HEK293 (cell line): ENCODE data around the gene ZGLP1.

Experiments
- ATF2 ChIP-seq: fragments of 450-650 bp; formaldehyde crosslinking; IDR thresholded peaks from 2 replicates; pipeline ENCODE4 v1.5.1; 2016; ENCODE audit warnings: missing biosample characterization, missing genetic modification characterization, low read depth
- BCL11B ChIP-seq: fragments of 450-650 bp; formaldehyde crosslinking; IDR thresholded peaks from 2 replicates; pipeline ENCODE4 v1.5.1; 2016; ENCODE audit warnings: low read depth, missing biosample characterization, missing genetic modification characterization
- HOXD13 ChIP-seq: sonication (generic); formaldehyde crosslinking; IDR thresholded peaks from 2 replicates; pipeline ENCODE4 v1.8.0; 2022; ENCODE audit warnings: missing genetic modification reagents, borderline replicate concordance
- KLF16 ChIP-seq: fragments of 450-650 bp; formaldehyde crosslinking; IDR thresholded peaks from 2 replicates; pipeline ENCODE4 v1.5.1; 2017; ENCODE audit warnings: missing biosample characterization, missing genetic modification characterization
- KLF17 ChIP-seq: fragments of 450-650 bp; formaldehyde crosslinking; IDR thresholded peaks from 2 replicates; pipeline ENCODE4 v1.5.1; 2016; ENCODE audit warnings: missing biosample characterization, missing genetic modification characterization
- PATZ1 ChIP-seq: fragments of 450-650 bp; formaldehyde crosslinking; IDR thresholded peaks from 2 replicates; pipeline ENCODE4 v1.5.1; 2016; ENCODE audit warnings: missing biosample characterization, missing genetic modification characterization
- PBX3 ChIP-seq: sonication (generic); formaldehyde crosslinking; IDR thresholded peaks from 2 replicates; pipeline ENCODE4 v1.8.1; 2022; ENCODE audit warnings: mild to moderate bottlenecking, moderate library complexity, missing genetic modification reagents
- REPIN1 ChIP-seq: fragments of 450-650 bp; formaldehyde crosslinking; IDR thresholded peaks from 2 replicates; pipeline ENCODE4 v1.5.1; 2017; ENCODE audit warnings: missing biosample characterization, missing genetic modification characterization, low read depth
- SALL2 ChIP-seq: fragments of 450-650 bp; formaldehyde crosslinking; IDR thresholded peaks from 2 replicates; pipeline ENCODE4 v1.5.0; 2017; ENCODE audit warnings: missing biosample characterization, mild to moderate bottlenecking, missing genetic modification characterization, borderline replicate concordance
- ZBTB44 ChIP-seq: fragments of 450-650 bp; IDR thresholded peaks from 2 replicates; pipeline ENCODE4 v1.5.1; 2018; ENCODE audit warnings: missing biosample characterization, mild to moderate bottlenecking, missing genetic modification characterization
- ZBTB7A ChIP-seq: fragments of 450-650 bp; formaldehyde crosslinking; IDR thresholded peaks from 2 replicates; pipeline ENCODE4 v1.5.1; 2016; ENCODE audit warnings: low read depth, missing biosample characterization, missing genetic modification characterization
- ZIC2 ChIP-seq: fragments of 450-650 bp; formaldehyde crosslinking; IDR thresholded peaks from 2 replicates; pipeline ENCODE4 v1.5.1; 2016; ENCODE audit warnings: missing biosample characterization, missing genetic modification characterization
- ZNF138 ChIP-seq: fragments of 450-650 bp; formaldehyde crosslinking; IDR thresholded peaks from 2 replicates; pipeline ENCODE4 v1.5.1; 2016; ENCODE audit warnings: missing biosample characterization, missing genetic modification characterization, borderline replicate concordance
- ZNF146 ChIP-seq: fragments of 450-650 bp; formaldehyde crosslinking; IDR thresholded peaks from 2 replicates; pipeline ENCODE4 v1.5.1; 2016; ENCODE audit warnings: missing biosample characterization, missing genetic modification characterization
- ZNF175 ChIP-seq: fragments of 450-650 bp; formaldehyde crosslinking; IDR thresholded peaks from 2 replicates; pipeline ENCODE4 v1.5.1; 2016; ENCODE audit warnings: missing biosample characterization, missing genetic modification characterization
- ZNF184 ChIP-seq: fragments of 450-650 bp; IDR thresholded peaks from 2 replicates; pipeline ENCODE4 v1.5.1; 2018; ENCODE audit warnings: missing biosample characterization, mild to moderate bottlenecking, missing genetic modification characterization
- ZNF2 ChIP-seq: fragments of 450-650 bp; formaldehyde crosslinking; IDR thresholded peaks from 2 replicates; pipeline ENCODE4 v1.5.1; 2016; ENCODE audit warnings: missing biosample characterization, missing genetic modification characterization
- ZNF280C ChIP-seq: fragments of 450-650 bp; formaldehyde crosslinking; IDR thresholded peaks from 2 replicates; pipeline ENCODE4 v1.5.1; 2016; ENCODE audit warnings: missing biosample characterization, missing genetic modification characterization
- ZNF391 ChIP-seq: fragments of 450-650 bp; formaldehyde crosslinking; IDR thresholded peaks from 2 replicates; pipeline ENCODE4 v1.5.1; 2016; ENCODE audit warnings: low read depth, missing biosample characterization, missing genetic modification characterization, borderline replicate concordance
- ZNF501 ChIP-seq: fragments of 450-650 bp; formaldehyde crosslinking; IDR thresholded peaks from 2 replicates; pipeline ENCODE4 v1.5.1; 2016; ENCODE audit warnings: missing biosample characterization, missing genetic modification characterization
- ZNF549 ChIP-seq: fragments of 450-650 bp; IDR thresholded peaks from 2 replicates; pipeline ENCODE4 v1.5.1; 2018; ENCODE audit warnings: missing biosample characterization, missing genetic modification characterization, mild to moderate bottlenecking, inconsistent platforms, moderate library complexity
- ZNF580 ChIP-seq: fragments of 450-650 bp; formaldehyde crosslinking; IDR thresholded peaks from 2 replicates; pipeline ENCODE4 v1.5.1; 2016; ENCODE audit warnings: missing biosample characterization, missing genetic modification characterization
- ZNF600 ChIP-seq: fragments of 450-650 bp; formaldehyde crosslinking; IDR thresholded peaks from 2 replicates; pipeline ENCODE4 v1.5.1; 2016; ENCODE audit warnings: missing biosample characterization, missing genetic modification characterization
- ZNF664 ChIP-seq: fragments of 450-650 bp; formaldehyde crosslinking; IDR thresholded peaks from 2 replicates; pipeline ENCODE4 v1.5.1; 2016; ENCODE audit warnings: missing biosample characterization, missing genetic modification characterization
- ZNF76 ChIP-seq: fragments of 450-650 bp; formaldehyde crosslinking; IDR thresholded peaks from 2 replicates; pipeline ENCODE4; 2016; ENCODE audit warnings: low read depth, missing biosample characterization, missing genetic modification characterization, borderline replicate concordance
- ZNF785 ChIP-seq: fragments of 450-650 bp; formaldehyde crosslinking; IDR thresholded peaks from 2 replicates; pipeline ENCODE4 v1.5.1; 2016; ENCODE audit warnings: missing biosample characterization, missing genetic modification characterization
- ZNF830 ChIP-seq: fragments of 450-650 bp; IDR thresholded peaks from 2 replicates; pipeline ENCODE4 v1.5.0; 2018; ENCODE audit warnings: missing biosample characterization, missing genetic modification characterization, low read depth, mild to moderate bottlenecking, moderate library complexity
- ZSCAN5A ChIP-seq: fragments of 450-650 bp; formaldehyde crosslinking; IDR thresholded peaks from 2 replicates; pipeline ENCODE4 v1.5.1; 2016; ENCODE audit warnings: missing biosample characterization, missing genetic modification characterization

The ZGLP1 gene

GRCh38 chr19:10289167-10289835, 20.3 kb downstream of the ZGLP1 start (continued):
- TF ChIP-seq ZNF76 (tag by site-specific recombination) (peak; percentile 88), KLF17 (tag by site-specific recombination) (peak; percentile 67; the same call in 1 of the 2 replicates), ZNF391 (tag by site-specific recombination) (no peak), PATZ1 (tag by site-specific recombination) (peak; percentile 51; the same call in 1 of the 2 replicates), ZNF501 (tag by site-specific recombination) (no peak), ZBTB44 (tag by site-specific recombination) (no peak), ZBTB7A (tag by site-specific recombination) (peak; percentile 33; the same call in 1 of the 2 replicates), BCL11B (no peak), ZNF2 (tag by site-specific recombination) (no peak), ZNF175 (tag by site-specific recombination) (no peak), ZNF785 (no peak), ZNF600 (tag by site-specific recombination) (no peak), ZNF664 (tag by site-specific recombination) (no peak), REPIN1 (tag by site-specific recombination) (no peak), PBX3 (CRISPR knock-in tag) (no peak), KLF16 (no peak; the same call in none of the 2 replicates), ZNF280C (tag by site-specific recombination) (no peak), ATF2 (no peak), ZNF184 (tag by site-specific recombination) (0 out of 2 replicates have a peak, but pooled peaks have one; percentile 7), HOXD13 (CRISPR knock-in tag) (no peak), SALL2 (tag by site-specific recombination) (no peak), ZSCAN5A (tag by site-specific recombination) (no peak), ZNF138 (tag by site-specific recombination) (no peak), ZNF830 (tag by site-specific recombination) (no peak), ZIC2 (peak; percentile 81), ZNF146 (tag by site-specific recombination) (no peak), ZNF580 (tag by site-specific recombination) (no peak), ZNF549 (tag by site-specific recombination) (no peak)
